GM18870 (cell line): ENCODE data around the gene BLVRB.
"Not testable (repeated sequence)": the region's sequence is repeated elsewhere in the genome, so short reads cannot be mapped to it uniquely, and the experiment has no call there.

ENCODE experiments used
- ATAC-seq: cut with Tn5 transposase; IDR thresholded peaks from one replicate; pipeline ENCODE4 v1.9.1; 2021; ENCODE audit warnings: moderate library complexity; ENCODE audit not compliant: unreplicated experiment

The BLVRB gene

DNA sequence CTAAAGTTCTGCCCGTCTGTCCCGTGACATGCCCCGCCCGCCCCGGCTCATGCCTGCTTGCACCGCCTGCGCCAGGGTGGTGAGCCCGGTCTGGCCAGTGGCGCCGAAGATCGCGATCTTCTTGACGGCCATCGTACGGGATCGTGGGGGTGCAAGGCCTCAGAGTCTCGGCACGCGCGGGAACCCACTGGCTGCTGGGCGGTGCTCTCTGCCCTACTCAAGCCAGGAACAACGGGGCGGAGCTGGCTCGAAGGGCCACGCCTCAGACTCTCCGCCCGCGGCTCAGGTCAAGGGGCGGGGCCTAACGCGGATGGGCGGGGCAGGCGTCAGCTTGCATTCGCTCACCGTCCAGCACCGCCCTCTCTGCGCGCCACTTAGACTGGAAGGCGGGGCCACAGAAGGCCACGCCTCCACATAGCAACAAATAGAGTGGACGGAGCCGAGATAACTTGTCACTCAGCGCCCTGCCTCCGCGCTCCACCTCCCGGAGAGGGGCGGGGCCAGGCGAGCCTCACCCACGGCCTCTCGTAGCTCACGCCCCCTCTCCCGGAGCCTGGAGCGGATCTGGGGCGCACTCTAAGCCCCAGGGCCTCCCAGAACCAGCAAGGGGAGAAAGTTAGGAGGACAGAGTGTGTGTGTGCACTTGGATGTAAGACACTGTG lies at the start of gene BLVRB:
BLVRB (minus strand) TSS at position 189 of the 662 bp plus-strand sequence; CDS start at position 132, 57 bp downstream.
- ATAC-seq: peak; percentile 74

GRCh38 chr19:40513741-40514315 lies 48.3 kb upstream of the BLVRB start:
- ATAC-seq: no peak

DNA sequence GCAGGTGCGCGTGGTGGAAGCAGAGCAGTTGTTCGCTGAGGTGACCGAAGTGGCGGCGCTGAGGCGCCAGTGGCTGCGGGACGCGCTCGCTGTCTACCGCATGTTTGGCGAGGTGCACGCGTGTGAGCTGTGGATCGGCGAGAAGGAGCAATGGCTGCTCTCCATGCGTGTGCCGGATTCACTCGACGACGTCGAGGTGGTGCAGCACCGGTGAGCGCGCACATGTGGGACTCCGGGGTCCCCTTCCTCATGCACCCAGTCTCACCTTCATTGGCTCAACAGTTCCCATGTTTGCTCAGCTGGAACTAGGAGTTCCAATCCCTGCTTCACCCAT lies 47.8 kb upstream of the BLVRB start:
- no peak for ATAC-seq

DNA sequence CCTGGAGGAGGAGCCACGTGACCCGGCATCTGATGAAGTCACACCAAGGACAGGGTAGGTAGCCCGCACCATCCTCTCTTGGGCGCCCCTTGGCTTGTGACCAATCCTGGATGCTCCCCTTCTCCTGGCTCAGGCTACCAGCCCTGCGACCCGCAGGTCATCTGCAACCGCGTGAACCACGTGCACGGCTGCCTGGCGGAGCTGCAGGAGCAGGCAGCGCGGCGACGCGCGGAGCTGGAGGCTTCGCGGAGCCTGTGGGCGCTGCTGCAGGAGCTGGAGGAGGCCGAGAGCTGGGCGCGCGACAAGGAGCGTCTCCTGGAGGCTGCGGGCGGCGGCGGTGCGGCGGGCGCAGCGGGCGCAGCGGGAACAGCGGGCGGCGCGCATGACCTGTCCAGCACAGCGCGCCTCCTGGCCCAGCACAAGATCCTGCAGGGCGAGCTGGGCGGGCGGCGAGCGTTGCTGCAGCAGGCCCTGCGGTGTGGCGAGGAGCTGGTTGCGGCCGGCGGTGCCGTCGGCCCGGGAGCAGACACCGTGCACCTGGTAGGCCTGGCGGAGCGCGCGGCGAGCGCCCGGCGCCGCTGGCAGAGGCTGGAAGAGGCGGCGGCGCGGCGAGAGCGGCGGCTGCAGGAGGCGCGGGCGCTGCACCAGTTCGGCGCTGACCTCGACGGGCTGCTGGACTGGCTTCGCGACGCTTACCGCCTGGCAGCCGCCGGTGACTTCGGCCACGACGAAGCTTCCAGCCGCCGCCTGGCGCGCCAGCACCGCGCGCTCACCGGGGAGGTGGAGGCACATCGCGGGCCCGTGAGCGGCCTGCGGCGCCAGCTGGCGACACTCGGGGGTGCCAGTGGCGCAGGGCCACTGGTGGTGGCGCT lies 47.2 kb upstream of the BLVRB start:
- ATAC-seq: no peak

DNA sequence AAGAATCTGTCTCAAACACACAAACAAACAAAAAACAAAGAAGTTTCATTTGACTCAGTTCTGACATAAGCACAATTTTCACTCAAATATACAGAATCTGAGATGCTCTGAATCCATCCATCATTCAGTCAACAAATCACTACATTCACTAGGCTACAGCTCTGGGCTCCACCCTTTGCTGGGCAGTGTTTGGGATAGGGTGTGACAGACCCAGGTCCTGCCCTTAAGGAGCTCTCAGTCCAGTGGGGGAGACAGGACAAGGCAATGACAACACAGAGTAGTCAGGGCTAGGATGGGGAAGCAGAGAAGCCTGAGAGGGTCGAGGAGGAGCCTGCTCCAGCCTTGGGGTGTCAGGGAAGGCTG lies 46.5 kb upstream of the BLVRB start:
- ATAC-seq: no peak

- ATAC-seq: no peak
These were observed 45.9 kb upstream of the BLVRB start for GRCh38 chr19:40511487-40511886.

GRCh38 chr19:40510526-40511115 lies 45.1 kb upstream of the BLVRB start:
- no peak for ATAC-seq

- no peak for ATAC-seq
These were observed 43.3 kb upstream of the BLVRB start for GRCh38 chr19:40508739-40509260.

GRCh38 chr19:40507892-40508291 lies 42.3 kb upstream of the BLVRB start:
- ATAC-seq: no peak

GRCh38 chr19:40506099-40506498 lies 40.6 kb upstream of the BLVRB start:
- ATAC-seq: no peak

GRCh38 chr19:40503320-40503695 lies 37.8 kb upstream of the BLVRB start:
- no peak for ATAC-seq

- ATAC-seq: no peak
These were observed 37.2 kb upstream of the BLVRB start for GRCh38 chr19:40502647-40503319.

DNA sequence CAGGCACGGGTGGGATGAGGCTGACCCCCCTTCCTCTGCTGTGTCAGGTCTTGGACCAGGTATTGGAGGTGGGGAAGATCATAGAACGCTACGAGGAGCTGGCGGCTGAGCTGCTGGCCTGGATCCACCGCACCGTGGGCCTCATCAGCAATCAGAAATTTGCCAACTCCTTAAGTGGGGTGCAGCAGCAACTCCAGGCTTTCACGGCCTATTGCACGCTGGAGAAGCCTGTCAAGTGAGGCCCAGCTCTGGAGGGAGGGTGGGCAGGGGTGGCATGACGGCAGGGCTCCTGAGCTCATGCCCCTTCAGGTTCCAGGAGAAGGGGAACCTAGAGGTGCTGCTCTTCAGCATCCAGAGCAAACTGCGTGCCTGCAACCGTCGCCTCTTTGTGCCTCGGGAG lies 36.5 kb upstream of the BLVRB start:
- ATAC-seq: no peak

- no peak for ATAC-seq
These were observed 36.1 kb upstream of the BLVRB start for GRCh38 chr19:40501599-40501998.

GRCh38 chr19:40500678-40501530 lies 35.4 kb upstream of the BLVRB start:
- not testable (repeated sequence) for ATAC-seq

GRCh38 chr19:40499320-40499719 lies 33.8 kb upstream of the BLVRB start:
- ATAC-seq: no peak

DNA sequence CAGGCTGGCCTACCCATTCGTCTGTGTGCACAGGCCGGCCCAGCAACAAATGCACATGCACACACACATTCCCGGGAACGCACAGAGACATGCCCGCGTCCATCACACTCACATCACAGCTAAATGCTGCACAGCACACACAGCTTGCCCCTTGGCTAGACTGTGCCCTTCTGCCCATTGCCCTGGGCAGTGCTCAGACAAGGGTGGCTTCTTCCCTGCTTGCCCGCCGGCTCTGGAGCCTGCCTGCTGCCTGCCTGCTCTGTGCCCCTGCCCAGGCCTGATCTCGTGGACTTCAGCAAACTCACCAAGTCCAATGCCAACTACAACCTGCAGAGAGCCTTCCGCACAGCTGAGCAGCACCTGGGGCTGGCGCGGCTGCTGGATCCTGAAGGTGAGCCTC lies 31.7 kb upstream of the BLVRB start:
- ATAC-seq: no peak

DNA sequence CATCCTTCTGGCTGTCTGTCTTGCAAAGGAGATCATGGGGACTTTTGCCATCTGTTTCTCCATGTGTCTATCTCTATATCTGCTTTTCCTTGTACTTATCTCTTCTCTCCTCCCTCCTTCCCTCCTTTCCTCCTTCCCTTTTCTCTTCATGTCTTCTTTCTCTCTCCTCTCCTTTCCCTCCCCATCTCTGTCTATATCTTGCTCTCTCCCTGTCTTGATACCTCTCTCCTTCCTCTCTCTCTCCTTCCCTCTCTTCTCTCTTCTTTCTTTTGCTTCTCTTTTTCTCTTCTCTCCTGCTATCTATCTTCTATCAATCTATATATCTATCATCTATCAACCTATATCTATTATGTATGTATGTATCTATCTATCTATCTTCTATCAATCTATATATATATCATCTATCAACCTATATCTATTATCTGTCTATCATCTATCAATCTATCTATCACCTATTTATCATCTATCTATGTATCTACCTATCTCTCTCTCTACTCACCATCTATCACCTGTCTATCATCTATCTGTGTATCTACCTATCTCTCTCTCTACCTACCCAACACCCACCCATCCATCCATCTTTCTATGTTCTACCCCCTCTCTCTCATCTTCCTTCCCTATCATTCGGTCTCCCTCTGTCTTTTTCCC lies 28.8 kb upstream of the BLVRB start:
- ATAC-seq: no peak

DNA sequence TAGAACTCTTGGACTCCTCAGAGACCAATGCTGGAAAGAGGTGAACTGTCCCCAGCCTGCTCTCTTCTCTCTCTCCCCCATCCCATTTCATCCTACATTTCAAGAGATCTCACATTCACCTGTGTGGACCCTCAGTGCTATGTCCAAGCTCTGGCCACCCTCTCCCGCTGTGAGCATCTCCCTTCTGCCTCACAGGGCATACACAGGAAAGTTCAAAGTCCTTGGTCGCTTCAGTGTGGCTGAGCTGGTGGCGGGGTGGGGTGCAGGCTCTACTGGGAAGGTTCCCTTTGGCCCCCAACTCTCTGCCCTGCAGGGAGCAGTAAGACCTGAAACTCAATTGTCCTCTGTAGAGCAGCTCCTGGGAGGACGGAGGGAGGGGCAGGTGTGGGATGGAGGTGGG lies 28.2 kb upstream of the BLVRB start:
- ATAC-seq: no peak

DNA sequence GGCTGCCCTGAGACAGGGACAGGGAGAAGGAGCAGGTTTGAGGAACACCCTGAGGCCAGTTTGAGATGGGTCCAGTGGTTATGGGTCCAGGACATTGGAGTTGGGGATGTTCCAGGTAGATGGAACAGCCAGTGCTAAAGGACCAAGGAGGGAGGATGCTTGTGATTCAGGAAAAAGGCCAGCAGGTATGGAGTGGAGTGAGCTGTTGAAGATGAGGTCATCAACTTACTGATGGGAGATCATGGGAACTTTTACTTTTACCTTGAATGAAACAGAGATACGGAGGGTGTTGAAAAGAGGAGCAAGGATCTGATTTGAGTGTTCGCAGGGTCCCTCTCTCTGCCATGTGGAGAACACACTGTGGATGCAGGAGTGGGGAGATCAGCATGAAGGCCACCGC lies 26.7 kb upstream of the BLVRB start:
- no peak for ATAC-seq
